ENCODE data around the gene HBG2. TPM values are rescaled to one million over a fixed set of nuclear protein-coding genes. Genes with fewer than 3 reads are reported as not detected.
A peak's percentile ranks its signal among the peaks of the same experiment; 100 is the strongest.

HBG2 gene
- total and polyA plus RNA-seq, 9 of the 15 experiments (the other 6 are each of a cell fraction or from before 2014, with no cell fraction given): 1,626 to 58,619 (median 10,515) TPM

- Histone ChIP-seq H3K9ac (ENCODE audit: insufficient read depth in 1 of 2, low read depth in 2 of 2, low read length in 2 of 2) (peak overlapping the region in 1 of 2 experiments; percentile 56; a peak in 2 of 4 replicates), H3K4me3 (no peak overlapping the region), H2AFZ (ENCODE audit: low read depth, low read length) (no peak overlapping the region), H3K9me3 (replicated peaks; ENCODE audit: control insufficient read depth, insufficient read depth, low read depth, low read length) (no peaks in the 10 kb centered on the region), H3K9me1 (ENCODE audit: control insufficient read depth, insufficient read depth, low read length) (no peaks in the 10 kb centered on the region), H3K79me2 (ENCODE audit: control insufficient read depth, insufficient read depth, low read length) (peaks cover 95% of the 10 kb centered on the region), H3K27ac (ENCODE audit: extremely low read depth, low read depth, low read length) (peak overlapping the region; percentile 77), H3K4me1 (replicated peaks in 1 of 2; ENCODE audit: control insufficient read depth in 2 of 2, insufficient read depth in 2 of 2, low read length in 2 of 2) (peaks cover 21 to 86% of the 10 kb centered on the region in 2 experiments; a peak in 4 of 5 replicates), H3K27me3 (ENCODE audit: control insufficient read depth in 2 of 2, insufficient read depth in 2 of 2, low read length in 2 of 2) (no peaks in the 10 kb centered on the region), H3K36me3 (ENCODE audit: control insufficient read depth, insufficient read depth, low read length) (peaks cover 29% of the 10 kb centered on the region), H3K4me2 (ENCODE audit: insufficient read depth, low read length) (peak overlapping the region; percentile 80), H4K20me1 (replicated peaks; ENCODE audit: control insufficient read depth, insufficient read depth, low read length) (no peaks in the 10 kb centered on the region)
- ATAC-seq: no peak
- intact Hi-C loops (cut with micrococcal nuclease) (loop anchor here (10.0 kb wide), 2 partner anchors 219 to 309 kb away; partner anchors contain the start of genes TRIM6 and UBQLN3), in situ Hi-C loops (cut with MboI) (loop anchor here (5.0 kb wide), 2 partner anchors 44 to 164 kb away; no protein-coding TSS in a partner anchor)
- BruUV-seq (replicated peaks): no TSS peak
- peak; percentile 27; the same call in 1 of the 2 replicates for TF ChIP-seq ZNF311 (CRISPR knock-in tag; IDR thresholded peaks at IDR 0.05)
- TF ChIP-seq ZNF280A (IDR thresholded peaks at IDR 0.05; ENCODE audit: low read depth, partially characterized antibody): no peak
- no peak for TF ChIP-seq SIN3B (IDR thresholded peaks at IDR 0.05; ENCODE audit: low read depth)
- peak; percentile 30; the same call in 1 of the 2 replicates for TF ChIP-seq ZNF644 (tag; IDR thresholded peaks at IDR 0.05; ENCODE audit: low read depth)
- TF ChIP-seq NBN (IDR thresholded peaks at IDR 0.05; ENCODE audit: low read depth): no peak
- peak; percentile 37 for TF ChIP-seq RBBP5 (IDR thresholded peaks at IDR 0.05; ENCODE audit: borderline replicate concordance, insufficient read depth, low read length, poor library complexity, severe bottlenecking)
- no peak for TF ChIP-seq CCNT2 (IDR thresholded peaks at IDR 0.05; ENCODE audit: borderline replicate concordance, extremely low read depth, insufficient read length, low read depth, low read length)
- no peak for TF ChIP-seq E2F6 (IDR thresholded peaks at IDR 0.05; ENCODE audit: borderline replicate concordance in 1 of 2, extremely low read depth in 1 of 2, insufficient read depth in 1 of 2, insufficient read length in 1 of 2, low read depth in 1 of 2, low read length in 1 of 2, poor library complexity in 1 of 2, severe bottlenecking in 1 of 2)
- CTCF ChIA-PET (ENCODE audit: low intra/inter-chr PET ratio): interaction anchor here (0.8 kb wide), 1 partner anchor 81 kb away, joined by 4 read pairs; no protein-coding TSS in a partner anchor
- no peak for DNase-seq (ENCODE audit: extremely low read depth in 1 of 4, low spot score in 3 of 4)
- FAIRE-seq: no peak
- POLR2A ChIA-PET: interaction anchor here (0.9 to 6.4 kb wide), 6 partner anchors 8 to 38 kb away, joined by 3 to 40 read pairs (median 4); partner anchors contain the start of gene HBE1
- WGBS (ENCODE audit: insufficient coverage, low coverage, missing lambda C conversion rate): 23% methylated on average over 4 of the region's 4 CpGs
These were observed 31.2 kb upstream of the HBG2 start for GRCh38 chr11:5285703-5286340.
